C4-2B (cell line): ENCODE measurements around the gene KCNN4.

Source experiments
- H3K27ac ChIP-seq: fragments of 450-650 bp; 2 replicates; pipeline ENCODE4 v1.5.1; 2017
- CTCF ChIP-seq: fragments of 450-650 bp; conservative IDR thresholded peaks from 2 replicates; pipeline ENCODE4 v1.5.1; 2017; ENCODE audit warnings: mild to moderate bottlenecking
- ZFX ChIP-seq: fragments of 450-650 bp; IDR thresholded peaks from 2 replicates; pipeline ENCODE4 v1.6.1; 2017

Gene KCNN4

DNA sequence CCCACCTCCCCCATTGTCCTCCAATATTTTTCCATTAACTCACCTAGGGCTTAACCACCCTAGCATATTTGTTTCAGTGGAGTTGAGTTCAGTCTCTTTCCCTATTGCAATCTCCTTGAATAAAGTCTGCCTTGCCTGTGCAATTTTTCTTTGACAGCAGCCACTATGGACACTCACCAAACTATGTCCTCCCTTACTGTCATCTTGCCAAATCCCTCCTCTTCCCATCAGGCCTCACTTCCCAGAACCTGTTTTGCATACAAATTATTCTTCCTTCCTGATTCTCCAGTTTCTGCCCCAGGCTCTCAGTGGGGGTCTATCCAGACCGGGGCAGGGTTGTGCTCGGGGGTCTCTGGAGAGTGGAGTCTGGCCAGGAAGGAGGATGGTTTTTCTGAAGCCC lies 23.7 kb upstream of the KCNN4 start:
- H3K27ac ChIP-seq, result no peak overlapping the region
- TF ChIP-seq CTCF (no peak), ZFX (no peak)

DNA sequence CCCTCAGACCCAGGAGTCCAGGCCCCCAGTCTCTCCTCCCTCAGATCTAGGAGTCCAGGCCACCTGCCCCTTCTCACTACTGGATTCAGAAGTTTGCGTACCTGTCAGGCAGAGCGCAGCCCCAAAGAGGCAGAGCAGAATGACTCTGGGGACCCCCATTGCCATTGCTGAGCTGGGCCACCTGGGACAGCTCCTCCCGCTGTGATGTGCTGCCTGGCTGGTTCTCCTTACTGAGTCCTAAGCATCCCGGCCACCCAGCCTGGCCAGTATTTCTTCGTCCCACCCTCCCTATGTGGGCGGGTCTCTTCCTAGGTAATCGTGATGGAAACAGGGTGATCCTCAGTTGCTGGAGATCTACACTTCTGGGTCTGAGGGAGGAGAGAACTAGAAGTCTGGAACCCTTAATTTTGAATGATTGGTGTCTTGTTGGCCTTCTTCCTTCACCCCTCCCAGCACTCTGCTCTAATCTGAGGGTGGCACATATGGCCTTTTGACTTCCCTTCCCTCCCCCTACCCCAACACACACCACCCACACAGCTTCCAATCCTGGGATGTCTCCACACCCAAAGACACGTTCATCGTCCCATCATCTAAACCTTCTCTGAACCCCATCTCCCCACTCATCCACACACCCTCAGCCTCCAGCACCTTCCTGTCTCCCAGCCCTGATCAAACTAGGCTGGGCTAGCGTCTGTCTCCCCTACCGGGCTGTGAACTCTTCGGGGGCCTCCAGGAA lies 21.6 kb upstream of the KCNN4 start, which contains the start of gene LYPD5:
Gene LYPD5 (minus strand): TSS at position 232 of the 736 bp plus-strand sequence. CDS start 67 bp downstream, at position 165.
- no peak for TF ChIP-seq ZFX
- no peak for TF ChIP-seq CTCF
- no peak within 1 kb of the TSS for H3K27ac ChIP-seq

DNA sequence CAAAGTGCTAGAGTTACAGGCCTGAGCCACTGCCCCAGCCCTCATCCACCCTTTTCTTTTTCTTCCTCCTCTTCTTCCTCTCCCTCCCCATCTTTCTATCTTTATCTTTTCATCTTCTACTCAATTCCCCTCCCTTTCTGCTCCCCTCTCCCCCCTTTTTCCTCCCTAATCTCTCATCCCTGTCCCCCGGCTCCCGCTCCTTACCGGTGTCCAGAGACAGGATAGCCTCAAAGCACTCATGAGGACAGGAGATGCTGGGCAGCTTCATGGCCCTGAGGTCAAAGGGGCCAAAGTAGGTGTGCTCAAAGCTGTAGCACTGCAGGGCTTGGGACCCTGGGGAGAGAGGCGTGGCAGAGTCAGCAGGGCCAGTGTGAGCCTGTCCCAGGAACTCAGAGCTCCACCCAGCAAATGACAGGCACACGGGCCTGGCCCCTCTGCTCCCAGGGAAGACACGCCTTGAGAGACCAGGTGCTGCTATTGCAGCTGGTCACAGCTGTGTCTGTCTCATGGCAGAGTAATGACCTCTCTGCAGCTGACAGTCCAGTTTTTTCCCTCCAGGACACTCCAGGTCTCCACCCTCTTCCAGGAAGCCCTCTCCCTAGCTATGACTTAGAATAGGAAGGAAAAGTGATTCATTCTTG lies 18.8 kb upstream of the KCNN4 start:
- no peak for TF ChIP-seq CTCF
- no peak overlapping the region for H3K27ac ChIP-seq

GRCh38 chr19:43798546-43799409 lies 18.0 kb upstream of the KCNN4 start:
- no peak overlapping the region for H3K27ac ChIP-seq
- TF ChIP-seq CTCF (no peak), ZFX (no peak)

- no peak overlapping the region for H3K27ac ChIP-seq
- TF ChIP-seq CTCF (no peak), ZFX (no peak)
Observed at GRCh38 chr19:43798026-43798545, 17.3 kb upstream of the KCNN4 start.

DNA sequence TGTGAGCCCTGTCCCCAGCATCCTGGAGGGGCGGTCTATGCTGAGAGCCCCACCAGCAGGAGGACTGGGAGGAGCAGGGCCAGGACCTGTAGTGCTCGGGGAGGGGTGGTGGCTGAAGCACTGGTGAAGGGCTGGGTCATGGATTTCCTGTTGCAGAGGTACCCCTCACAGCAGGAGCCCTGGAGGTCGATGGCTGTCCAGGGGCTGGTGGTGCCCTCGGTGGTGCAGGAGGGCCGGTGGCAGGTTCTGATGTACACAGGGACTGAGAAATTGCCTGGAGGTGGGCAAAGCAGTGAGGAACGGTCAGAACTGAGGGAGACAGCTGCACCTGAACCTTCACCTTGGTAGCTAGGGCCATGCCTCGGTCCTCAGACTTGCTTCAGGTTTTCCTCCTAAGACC lies 16.8 kb upstream of the KCNN4 start:
- TF ChIP-seq CTCF, result no peak
- TF ChIP-seq ZFX, result no peak
- no peak overlapping the region for H3K27ac ChIP-seq
